Psoas muscle (tissue), 8 donors: Measurements from ENCODE around the gene FGF14. TPM values are rescaled to one million over a fixed set of nuclear protein-coding genes. Genes with fewer than 3 reads are reported as not detected.
"Not testable (repeated sequence)": the region's sequence is repeated elsewhere in the genome, so short reads cannot be mapped to it uniquely, and the experiment has no call there.

Source experiments
- ATAC-seq, 4 donors: fragments of 200-7000 bp; cut with Tn5 transposase; one replicate each; pipeline ENCODE4 v1.9.1; 2020; ENCODE audit warnings: moderate library complexity in 3 of 4, mild to moderate bottlenecking in 2 of 4
- DNase-seq, 2 donors: peaks; one replicate each; pipeline ENCODE4 v3.0.0-alpha.2; 2020
- H3K27ac ChIP-seq: fragments of 200-600 bp; one replicate; pipeline ENCODE4 v1.8.0; 2022
- H3K27me3 ChIP-seq, 3 donors: fragments of 200-600 bp in 1 of 3; one replicate each; pipeline versions ENCODE4 v1.6.1 to v1.8.0; 2013 to 2022; ENCODE audit warnings: low read length in 2 of 3, mild to moderate bottlenecking in 2 of 3, moderate library complexity in 1 of 3; ENCODE audit not compliant: insufficient read depth in 3 of 3
- H3K36me3 ChIP-seq, 2 donors: fragments of 200-600 bp in 1 of 2; one replicate each; pipeline versions ENCODE4 v1.6.1 to v1.8.0; 2013 to 2022; ENCODE audit warnings: low read depth in 1 of 2, mild to moderate bottlenecking in 1 of 2, moderate library complexity in 1 of 2; ENCODE audit not compliant: insufficient read depth in 1 of 2
- H3K4me1 ChIP-seq: fragments of 200-600 bp; one replicate; pipeline ENCODE4 v1.8.0; 2022
- H3K4me3 ChIP-seq: fragments of 200-600 bp; one replicate; pipeline ENCODE4 v1.8.0; 2022; ENCODE audit warnings: mild to moderate bottlenecking
- H3K9me3 ChIP-seq: fragments of 200-600 bp; one replicate; pipeline ENCODE4 v1.8.0; 2022
- CTCF ChIP-seq: fragments of 200-600 bp; IDR thresholded peaks from one replicate; pipeline ENCODE4 v1.8.0; 2022; ENCODE audit warnings: antibody characterized with exemption
- WGBS, 3 donors: extraction: QIAGEN DNeasy Blood & Tissue Kit; methylation state at CpG; one replicate each; pipeline versions ENCODE4 v1.1.6 to v1.1.7; 2013; 5-methylcytosine and 5-hydroxymethylcytosine counted together
- intact Hi-C, 2 donors: fragments of 100-400 bp; cut with DNase I; formaldehyde crosslinking; loops; one replicate each; pipeline versions ENCODE4 v1.11.0 to v1.14.2; 2022
- polyA plus RNA-seq, 3 donors: library from polyadenylated mRNA; stranded (reverse); fragments of 200-250 nt; gene quantifications; one replicate each; pipeline ENCODE4 v1.2.3, GENCODE V29; 2013
- total RNA-seq, 4 donors: library from RNA; stranded (reverse); fragmentation: NEBNext Ultra II Directional in 2 of 4; extraction: Animal tissue kit (Norgen Biotek cat#: 25700) in 2 of 4; gene quantifications; one replicate each; pipeline versions ENCODE4 v1.2.1 to v1.2.4, GENCODE V29; 2021 to 2023
- donor health status: healthy with polysubstance abuse.
- donor health status: DM: no; HTN: no; CAD: no; lungs with moderate emphysema.
- donor health status: Bipolar disorder and iron deficiency.
- donor health status: healthy.
- donor health status: DM: yes; HTN: yes; CAD: no.
- donor health status: DM: no; HTN: no; CAD: no.
- donor health status: DM: no; HTN: no; CAD: no.
- donor health status: DM: yes; HTN: yes; CAD: no.

FGF14 gene
- total and polyA plus RNA-seq, 7 donors = 0.01 to 0.05 (median 0.02) TPM; not detected in 4

DNA sequence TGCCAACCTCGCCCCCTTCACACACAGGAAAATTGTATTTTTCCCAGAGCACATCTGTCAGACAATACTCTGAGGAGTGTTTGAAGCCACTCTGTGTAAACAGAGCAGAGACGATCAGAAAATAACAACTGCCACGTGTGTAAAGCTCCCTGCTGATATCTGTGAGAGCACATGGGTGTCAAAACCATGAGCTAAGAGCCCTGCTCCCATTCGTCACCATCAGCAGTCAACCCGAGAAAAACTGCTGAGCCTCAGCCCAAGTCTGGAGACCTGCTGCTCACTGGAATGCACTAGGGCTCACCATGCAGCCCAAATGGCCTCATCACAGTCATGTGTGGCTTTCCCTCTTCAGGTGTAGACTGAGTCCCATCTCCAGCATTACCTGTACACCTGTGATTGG, 304.1 kb downstream of the FGF14 start:
- ATAC-seq = no peak
- H3K9me3 ChIP-seq = no peaks in the 10 kb centered on the region

GRCh38 chr13:102093288-102093687, 308.6 kb downstream of the FGF14 start:
- not testable (repeated sequence) for H3K9me3 ChIP-seq, H3K4me1 ChIP-seq, H3K27me3 ChIP-seq, ATAC-seq, H3K4me3 ChIP-seq, H3K27ac ChIP-seq, DNase-seq, H3K36me3 ChIP-seq
- intact Hi-C loops = loop anchor here (10.0 kb wide), 2 partner anchors 118 to 148 kb away; no protein-coding TSS in a partner anchor

More for the DNA sequence above, 304.1 kb downstream of the FGF14 start:
- TF ChIP-seq CTCF = no peak
- WGBS, 3 donors = 20 to 24% (median 22%) methylated on average over 5 of the region's 5 CpGs
- no peak overlapping the region for H3K4me3 ChIP-seq
- H3K27me3 ChIP-seq = no peaks in the 10 kb centered on the region
- intact Hi-C loops = loop anchor here (10.0 kb wide), 2 partner anchors 123 to 153 kb away; no protein-coding TSS in a partner anchor
- no peaks in the 10 kb centered on the region for H3K4me1 ChIP-seq
- no peak overlapping the region for H3K27ac ChIP-seq
- H3K36me3 ChIP-seq = no peaks in the 10 kb centered on the region
- no peak for DNase-seq

DNA sequence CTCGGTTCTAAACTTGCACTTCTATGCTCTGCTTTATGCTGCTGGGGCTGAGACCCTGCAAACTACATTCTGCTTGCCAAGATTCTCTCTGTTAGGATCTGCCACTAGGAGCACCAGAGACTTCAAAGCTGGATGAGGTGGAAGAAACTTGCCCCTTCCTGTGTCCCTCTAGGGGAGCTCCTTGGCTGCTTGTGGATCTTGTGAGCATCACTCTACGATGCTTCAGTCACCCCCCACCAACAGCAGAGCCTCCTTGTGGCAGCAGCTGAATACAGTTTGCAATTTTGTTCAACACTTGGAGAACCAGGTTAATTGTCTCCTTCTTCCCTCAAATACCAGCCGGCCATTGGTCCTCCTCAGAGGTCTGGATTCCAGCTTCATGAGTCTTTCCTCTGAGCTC, 310.6 kb downstream of the FGF14 start:
- intact Hi-C loops = loop anchor here (10.0 kb wide), 2 partner anchors 116 to 146 kb away; no protein-coding TSS in a partner anchor
- peak in 2 of 4 donors; percentile 54 to 72 for ATAC-seq
- no peaks in the 10 kb centered on the region for H3K27me3 ChIP-seq
- H3K4me1 ChIP-seq = no peaks in the 10 kb centered on the region
- WGBS, 3 donors = 45 to 58% (median 50%) methylated on average over 3 of the region's 3 CpGs
- no peak for DNase-seq
- H3K36me3 ChIP-seq = no peaks in the 10 kb centered on the region
- H3K9me3 ChIP-seq = no peaks in the 10 kb centered on the region
- TF ChIP-seq CTCF = no peak
- H3K4me3 ChIP-seq = no peak overlapping the region
- peak overlapping the region; percentile 53 for H3K27ac ChIP-seq

- H3K27me3 ChIP-seq = no peaks in the 10 kb centered on the region
- DNase-seq (no peak), ATAC-seq (peak; percentile 40 to 87 (median 62))
- no peak for TF ChIP-seq CTCF
- intact Hi-C loops = loop anchor here (10.0 kb wide), 2 partner anchors 116 to 146 kb away; no protein-coding TSS in a partner anchor
- H3K36me3 ChIP-seq = no peaks in the 10 kb centered on the region
- no peaks in the 10 kb centered on the region for H3K4me1 ChIP-seq
- 60 to 82% (median 60%) methylated on average over 8 of the region's 8 CpGs for WGBS, 3 donors
- no peaks in the 10 kb centered on the region for H3K9me3 ChIP-seq
- peak overlapping the region; percentile 53 for H3K27ac ChIP-seq
- no peak overlapping the region for H3K4me3 ChIP-seq
These were observed 311.3 kb downstream of the FGF14 start for GRCh38 chr13:102090532-102090931.

GRCh38 chr13:102089722-102090121, 312.1 kb downstream of the FGF14 start:
- Histone ChIP-seq H3K27me3 (no peaks in the 10 kb centered on the region), H3K36me3 (no peaks in the 10 kb centered on the region), H3K4me3 (no peak overlapping the region), H3K27ac (peak overlapping the region; percentile 53), H3K9me3 (no peaks in the 10 kb centered on the region), H3K4me1 (no peaks in the 10 kb centered on the region)
- ATAC-seq (peak in 2 of 4 donors; percentile 61 to 72), DNase-seq (no peak)
- TF ChIP-seq CTCF = no peak
- intact Hi-C loops = loop anchor here (10.0 kb wide), 2 partner anchors 115 to 145 kb away; no protein-coding TSS in a partner anchor
